SK-N-MC (cell line): Measurements from ENCODE around the gene C4orf50.

ENCODE experiments used
- EZH2 ChIP-seq: fragments of 200-600 bp; sonication (generic); IDR thresholded peaks from one replicate; pipeline ENCODE4 v1.6.1; 2017; ENCODE audit warnings: antibody characterized with exemption
- POLR2AphosphoS5 ChIP-seq: IDR thresholded peaks from 2 replicates; pipeline ENCODE4 v1.6.1; 2012; ENCODE audit warnings: mild to moderate bottlenecking, low read depth, low read length, borderline replicate concordance

- TF ChIP-seq EZH2 (no peak), POLR2AphosphoS5 (no peak)
Observed at GRCh38 chr4:6035786-6036185, 17.6 kb upstream of the C4orf50 start.
